HEK293 (cell line): ENCODE measurements around the gene ENO2.

ENCODE experiments used
- GFI1B ChIP-seq: fragments of 450-650 bp; formaldehyde crosslinking; IDR thresholded peaks from 2 replicates; pipeline ENCODE4 v1.5.1; 2016; ENCODE audit warnings: missing biosample characterization, missing genetic modification characterization
- GLIS2 ChIP-seq: fragments of 450-650 bp; formaldehyde crosslinking; IDR thresholded peaks from 2 replicates; pipeline ENCODE4 v1.5.1; 2016; ENCODE audit warnings: missing biosample characterization, missing genetic modification characterization
- KLF7 ChIP-seq: fragments of 450-650 bp; formaldehyde crosslinking; IDR thresholded peaks from 2 replicates; pipeline ENCODE4 v1.5.1; 2016; ENCODE audit warnings: missing biosample characterization, missing genetic modification characterization, borderline replicate concordance
- MYNN ChIP-seq: fragments of 450-650 bp; formaldehyde crosslinking; IDR thresholded peaks from 2 replicates; pipeline ENCODE4 v1.5.1; 2016; ENCODE audit warnings: missing biosample characterization, missing genetic modification characterization, borderline replicate concordance
- OVOL3 ChIP-seq: fragments of 450-650 bp; formaldehyde crosslinking; IDR thresholded peaks from 2 replicates; pipeline ENCODE4 v1.5.1; 2016; ENCODE audit warnings: missing biosample characterization, missing genetic modification characterization
- TCF7L2 ChIP-seq: IDR thresholded peaks from 2 replicates; pipeline ENCODE4 v1.6.1; 2011; ENCODE audit warnings: low read depth, mild to moderate bottlenecking, inconsistent platforms, low read length, moderate library complexity, borderline replicate concordance
- ZBTB1 ChIP-seq: fragments of 450-650 bp; formaldehyde crosslinking; IDR thresholded peaks from 2 replicates; pipeline ENCODE4 v1.5.1; 2016; ENCODE audit warnings: missing biosample characterization, missing genetic modification characterization
- ZFP41 ChIP-seq: fragments of 450-650 bp; formaldehyde crosslinking; IDR thresholded peaks from 2 replicates; pipeline ENCODE4 v1.5.1; 2016; ENCODE audit warnings: missing biosample characterization, missing genetic modification characterization, borderline replicate concordance
- ZNF146 ChIP-seq: fragments of 450-650 bp; formaldehyde crosslinking; IDR thresholded peaks from 2 replicates; pipeline ENCODE4 v1.5.1; 2016; ENCODE audit warnings: missing biosample characterization, missing genetic modification characterization
- ZNF19 ChIP-seq: fragments of 450-650 bp; formaldehyde crosslinking; IDR thresholded peaks from 2 replicates; pipeline ENCODE4; 2016; ENCODE audit warnings: missing biosample characterization, missing genetic modification characterization, low read depth
- ZNF223 ChIP-seq: fragments of 450-650 bp; formaldehyde crosslinking; IDR thresholded peaks from 2 replicates; pipeline ENCODE4 v1.5.1; 2016; ENCODE audit warnings: missing biosample characterization, missing genetic modification characterization
- ZNF37A ChIP-seq: fragments of 450-650 bp; IDR thresholded peaks from 2 replicates; pipeline ENCODE4 v1.5.1; 2018; ENCODE audit warnings: missing biosample characterization, missing genetic modification characterization
- ZNF473 ChIP-seq: fragments of 450-650 bp; formaldehyde crosslinking; IDR thresholded peaks from 2 replicates; pipeline ENCODE4 v1.5.1; 2017; ENCODE audit warnings: missing biosample characterization, missing genetic modification characterization
- ZNF530 ChIP-seq: fragments of 450-650 bp; formaldehyde crosslinking; IDR thresholded peaks from 2 replicates; pipeline ENCODE4 v1.5.1; 2016; ENCODE audit warnings: low read depth, missing biosample characterization, missing genetic modification characterization
- ZNF549 ChIP-seq: fragments of 450-650 bp; IDR thresholded peaks from 2 replicates; pipeline ENCODE4 v1.5.1; 2018; ENCODE audit warnings: missing biosample characterization, missing genetic modification characterization, mild to moderate bottlenecking, inconsistent platforms, moderate library complexity
- ZNF585B ChIP-seq: fragments of 450-650 bp; formaldehyde crosslinking; IDR thresholded peaks from 2 replicates; pipeline ENCODE4 v1.5.1; 2016; ENCODE audit warnings: missing biosample characterization, missing genetic modification characterization
- ZNF701 ChIP-seq: fragments of 450-650 bp; formaldehyde crosslinking; IDR thresholded peaks from 2 replicates; pipeline ENCODE4 v1.5.1; 2016; ENCODE audit warnings: missing biosample characterization, missing genetic modification characterization
- ZSCAN5A ChIP-seq: fragments of 450-650 bp; formaldehyde crosslinking; IDR thresholded peaks from 2 replicates; pipeline ENCODE4 v1.5.1; 2016; ENCODE audit warnings: missing biosample characterization, missing genetic modification characterization
- TF ChIP-seq, protein P1 (sequence below): fragments of 450-650 bp; formaldehyde crosslinking; IDR thresholded peaks from 2 replicates; pipeline ENCODE4 v1.5.1; 2016; ENCODE audit warnings: missing biosample characterization, missing genetic modification characterization, borderline replicate concordance
- TF ChIP-seq, protein P2 (sequence below): fragments of 450-650 bp; formaldehyde crosslinking; IDR thresholded peaks from 2 replicates; pipeline ENCODE4 v1.5.1; 2016; ENCODE audit warnings: missing biosample characterization, missing genetic modification characterization
- TF ChIP-seq, protein P3 (sequence below): fragments of 450-650 bp; formaldehyde crosslinking; IDR thresholded peaks from 2 replicates; pipeline ENCODE4; 2016; ENCODE audit warnings: missing biosample characterization, missing genetic modification characterization
- TF ChIP-seq, protein P4 (sequence below): fragments of 450-650 bp; formaldehyde crosslinking; IDR thresholded peaks from 2 replicates; pipeline ENCODE4 v1.5.1; 2016; ENCODE audit warnings: missing biosample characterization, missing genetic modification characterization
- TF ChIP-seq, protein P5 (sequence below): fragments of 450-650 bp; formaldehyde crosslinking; IDR thresholded peaks from 2 replicates; pipeline ENCODE4 v1.5.1; 2016; ENCODE audit warnings: missing biosample characterization, missing genetic modification characterization
- TF ChIP-seq, protein P6 (sequence below): fragments of 450-650 bp; formaldehyde crosslinking; IDR thresholded peaks from 2 replicates; pipeline ENCODE4 v1.5.1; 2016; ENCODE audit warnings: missing biosample characterization, missing genetic modification characterization
- TF ChIP-seq, protein P7 (sequence below): fragments of 450-650 bp; formaldehyde crosslinking; IDR thresholded peaks from 2 replicates; pipeline ENCODE4 v1.5.1; 2016; ENCODE audit warnings: missing biosample characterization, missing genetic modification characterization

The ENO2 gene

DNA sequence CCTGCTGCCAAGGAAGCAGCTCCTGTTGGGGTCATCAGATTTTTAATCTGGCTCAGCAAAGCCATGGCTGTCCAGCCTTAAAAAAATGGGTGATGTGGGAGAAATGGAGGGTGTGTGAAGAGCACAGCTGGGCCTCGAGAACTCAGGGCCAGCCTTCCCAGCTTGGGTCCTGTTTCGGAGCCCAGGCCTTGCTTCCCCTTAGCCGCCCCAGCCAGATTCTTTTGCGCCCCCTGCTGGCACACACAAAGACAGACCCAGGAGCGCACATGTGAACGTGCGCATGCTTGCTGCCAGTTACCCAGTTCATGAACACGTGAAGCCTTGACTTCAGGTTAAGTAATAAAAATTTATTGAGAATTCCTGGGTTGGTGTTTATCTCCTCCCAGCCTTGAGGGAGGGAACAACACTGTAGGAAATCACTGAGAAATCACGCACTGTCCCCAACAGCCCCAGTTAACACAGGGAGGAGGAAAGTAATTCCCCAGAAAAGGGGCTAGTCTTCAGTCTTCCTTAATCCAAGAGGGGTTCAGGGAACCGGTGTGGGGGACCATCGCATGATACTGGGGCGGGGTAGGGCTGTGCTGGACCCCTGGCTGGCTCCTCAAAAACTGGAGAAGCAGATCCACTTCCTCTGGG is 50.8 kb downstream of the ENO2 start (continued):
- TF ChIP-seq, protein P1, sequence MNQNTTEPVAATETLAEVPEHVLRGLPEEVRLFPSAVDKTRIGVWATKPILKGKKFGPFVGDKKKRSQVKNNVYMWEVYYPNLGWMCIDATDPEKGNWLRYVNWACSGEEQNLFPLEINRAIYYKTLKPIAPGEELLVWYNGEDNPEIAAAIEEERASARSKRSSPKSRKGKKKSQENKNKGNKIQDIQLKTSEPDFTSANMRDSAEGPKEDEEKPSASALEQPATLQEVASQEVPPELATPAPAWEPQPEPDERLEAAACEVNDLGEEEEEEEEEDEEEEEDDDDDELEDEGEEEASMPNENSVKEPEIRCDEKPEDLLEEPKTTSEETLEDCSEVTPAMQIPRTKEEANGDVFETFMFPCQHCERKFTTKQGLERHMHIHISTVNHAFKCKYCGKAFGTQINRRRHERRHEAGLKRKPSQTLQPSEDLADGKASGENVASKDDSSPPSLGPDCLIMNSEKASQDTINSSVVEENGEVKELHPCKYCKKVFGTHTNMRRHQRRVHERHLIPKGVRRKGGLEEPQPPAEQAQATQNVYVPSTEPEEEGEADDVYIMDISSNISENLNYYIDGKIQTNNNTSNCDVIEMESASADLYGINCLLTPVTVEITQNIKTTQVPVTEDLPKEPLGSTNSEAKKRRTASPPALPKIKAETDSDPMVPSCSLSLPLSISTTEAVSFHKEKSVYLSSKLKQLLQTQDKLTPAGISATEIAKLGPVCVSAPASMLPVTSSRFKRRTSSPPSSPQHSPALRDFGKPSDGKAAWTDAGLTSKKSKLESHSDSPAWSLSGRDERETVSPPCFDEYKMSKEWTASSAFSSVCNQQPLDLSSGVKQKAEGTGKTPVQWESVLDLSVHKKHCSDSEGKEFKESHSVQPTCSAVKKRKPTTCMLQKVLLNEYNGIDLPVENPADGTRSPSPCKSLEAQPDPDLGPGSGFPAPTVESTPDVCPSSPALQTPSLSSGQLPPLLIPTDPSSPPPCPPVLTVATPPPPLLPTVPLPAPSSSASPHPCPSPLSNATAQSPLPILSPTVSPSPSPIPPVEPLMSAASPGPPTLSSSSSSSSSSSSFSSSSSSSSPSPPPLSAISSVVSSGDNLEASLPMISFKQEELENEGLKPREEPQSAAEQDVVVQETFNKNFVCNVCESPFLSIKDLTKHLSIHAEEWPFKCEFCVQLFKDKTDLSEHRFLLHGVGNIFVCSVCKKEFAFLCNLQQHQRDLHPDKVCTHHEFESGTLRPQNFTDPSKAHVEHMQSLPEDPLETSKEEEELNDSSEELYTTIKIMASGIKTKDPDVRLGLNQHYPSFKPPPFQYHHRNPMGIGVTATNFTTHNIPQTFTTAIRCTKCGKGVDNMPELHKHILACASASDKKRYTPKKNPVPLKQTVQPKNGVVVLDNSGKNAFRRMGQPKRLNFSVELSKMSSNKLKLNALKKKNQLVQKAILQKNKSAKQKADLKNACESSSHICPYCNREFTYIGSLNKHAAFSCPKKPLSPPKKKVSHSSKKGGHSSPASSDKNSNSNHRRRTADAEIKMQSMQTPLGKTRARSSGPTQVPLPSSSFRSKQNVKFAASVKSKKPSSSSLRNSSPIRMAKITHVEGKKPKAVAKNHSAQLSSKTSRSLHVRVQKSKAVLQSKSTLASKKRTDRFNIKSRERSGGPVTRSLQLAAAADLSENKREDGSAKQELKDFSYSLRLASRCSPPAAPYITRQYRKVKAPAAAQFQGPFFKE (tag by site-specific recombination) = no peak
- TF ChIP-seq, protein P2, sequence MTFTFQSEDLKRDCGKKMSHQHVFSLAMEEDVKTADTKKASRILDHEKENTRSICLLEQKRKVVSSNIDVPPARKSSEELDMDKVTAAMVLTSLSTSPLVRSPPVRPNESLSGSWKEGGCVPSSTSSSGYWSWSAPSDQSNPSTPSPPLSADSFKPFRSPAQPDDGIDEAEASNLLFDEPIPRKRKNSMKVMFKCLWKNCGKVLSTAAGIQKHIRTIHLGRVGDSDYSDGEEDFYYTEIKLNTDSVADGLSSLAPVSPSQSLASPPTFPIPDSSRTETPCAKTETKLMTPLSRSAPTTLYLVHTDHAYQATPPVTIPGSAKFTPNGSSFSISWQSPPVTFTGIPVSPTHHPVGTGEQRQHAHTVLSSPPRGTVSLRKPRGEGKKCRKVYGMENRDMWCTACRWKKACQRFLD (tag by site-specific recombination) = no peak
- TF ChIP-seq, protein P3, sequence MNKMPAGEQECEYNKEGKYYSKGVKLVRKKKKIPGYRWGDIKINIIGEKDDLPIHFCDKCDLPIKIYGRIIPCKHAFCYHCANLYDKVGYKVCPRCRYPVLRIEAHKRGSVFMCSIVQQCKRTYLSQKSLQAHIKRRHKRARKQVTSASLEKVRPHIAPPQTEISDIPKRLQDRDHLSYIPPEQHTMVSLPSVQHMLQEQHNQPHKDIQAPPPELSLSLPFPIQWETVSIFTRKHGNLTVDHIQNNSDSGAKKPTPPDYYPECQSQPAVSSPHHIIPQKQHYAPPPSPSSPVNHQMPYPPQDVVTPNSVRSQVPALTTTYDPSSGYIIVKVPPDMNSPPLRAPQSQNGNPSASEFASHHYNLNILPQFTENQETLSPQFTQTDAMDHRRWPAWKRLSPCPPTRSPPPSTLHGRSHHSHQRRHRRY (tag by site-specific recombination) = no peak
- TF ChIP-seq ZNF473 = no peak
- TF ChIP-seq, protein P4, sequence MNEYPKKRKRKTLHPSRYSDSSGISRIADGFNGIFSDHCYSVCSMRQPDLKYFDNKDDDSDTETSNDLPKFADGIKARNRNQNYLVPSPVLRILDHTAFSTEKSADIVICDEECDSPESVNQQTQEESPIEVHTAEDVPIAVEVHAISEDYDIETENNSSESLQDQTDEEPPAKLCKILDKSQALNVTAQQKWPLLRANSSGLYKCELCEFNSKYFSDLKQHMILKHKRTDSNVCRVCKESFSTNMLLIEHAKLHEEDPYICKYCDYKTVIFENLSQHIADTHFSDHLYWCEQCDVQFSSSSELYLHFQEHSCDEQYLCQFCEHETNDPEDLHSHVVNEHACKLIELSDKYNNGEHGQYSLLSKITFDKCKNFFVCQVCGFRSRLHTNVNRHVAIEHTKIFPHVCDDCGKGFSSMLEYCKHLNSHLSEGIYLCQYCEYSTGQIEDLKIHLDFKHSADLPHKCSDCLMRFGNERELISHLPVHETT (tag by site-specific recombination) = no peak
- TF ChIP-seq ZNF223 (tag by site-specific recombination) = no peak
- TF ChIP-seq KLF7 (tag by site-specific recombination) = no peak; the same call in 1 of the 2 replicates
- no peak for TF ChIP-seq MYNN (tag by site-specific recombination)
- TF ChIP-seq, protein P5, sequence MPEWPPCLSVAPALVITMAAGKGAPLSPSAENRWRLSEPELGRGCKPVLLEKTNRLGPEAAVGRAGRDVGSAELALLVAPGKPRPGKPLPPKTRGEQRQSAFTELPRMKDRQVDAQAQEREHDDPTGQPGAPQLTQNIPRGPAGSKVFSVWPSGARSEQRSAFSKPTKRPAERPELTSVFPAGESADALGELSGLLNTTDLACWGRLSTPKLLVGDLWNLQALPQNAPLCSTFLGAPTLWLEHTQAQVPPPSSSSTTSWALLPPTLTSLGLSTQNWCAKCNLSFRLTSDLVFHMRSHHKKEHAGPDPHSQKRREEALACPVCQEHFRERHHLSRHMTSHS = no peak
- TF ChIP-seq OVOL3 (tag by site-specific recombination) = no peak
- no peak for TF ChIP-seq ZBTB1 (tag by site-specific recombination)
- TF ChIP-seq, protein P6, sequence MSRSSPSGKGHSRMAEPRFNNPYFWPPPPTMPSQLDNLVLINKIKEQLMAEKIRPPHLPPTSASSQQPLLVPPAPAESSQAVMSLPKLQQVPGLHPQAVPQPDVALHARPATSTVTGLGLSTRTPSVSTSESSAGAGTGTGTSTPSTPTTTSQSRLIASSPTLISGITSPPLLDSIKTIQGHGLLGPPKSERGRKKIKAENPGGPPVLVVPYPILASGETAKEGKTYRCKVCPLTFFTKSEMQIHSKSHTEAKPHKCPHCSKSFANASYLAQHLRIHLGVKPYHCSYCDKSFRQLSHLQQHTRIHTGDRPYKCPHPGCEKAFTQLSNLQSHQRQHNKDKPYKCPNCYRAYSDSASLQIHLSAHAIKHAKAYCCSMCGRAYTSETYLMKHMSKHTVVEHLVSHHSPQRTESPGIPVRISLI (tag by site-specific recombination) = no peak
- no peak for TF ChIP-seq ZNF530 (tag by site-specific recombination)
- no peak for TF ChIP-seq ZNF19 (tag by site-specific recombination)
- TF ChIP-seq ZSCAN5A (tag by site-specific recombination) = no peak
- TF ChIP-seq, protein P7, sequence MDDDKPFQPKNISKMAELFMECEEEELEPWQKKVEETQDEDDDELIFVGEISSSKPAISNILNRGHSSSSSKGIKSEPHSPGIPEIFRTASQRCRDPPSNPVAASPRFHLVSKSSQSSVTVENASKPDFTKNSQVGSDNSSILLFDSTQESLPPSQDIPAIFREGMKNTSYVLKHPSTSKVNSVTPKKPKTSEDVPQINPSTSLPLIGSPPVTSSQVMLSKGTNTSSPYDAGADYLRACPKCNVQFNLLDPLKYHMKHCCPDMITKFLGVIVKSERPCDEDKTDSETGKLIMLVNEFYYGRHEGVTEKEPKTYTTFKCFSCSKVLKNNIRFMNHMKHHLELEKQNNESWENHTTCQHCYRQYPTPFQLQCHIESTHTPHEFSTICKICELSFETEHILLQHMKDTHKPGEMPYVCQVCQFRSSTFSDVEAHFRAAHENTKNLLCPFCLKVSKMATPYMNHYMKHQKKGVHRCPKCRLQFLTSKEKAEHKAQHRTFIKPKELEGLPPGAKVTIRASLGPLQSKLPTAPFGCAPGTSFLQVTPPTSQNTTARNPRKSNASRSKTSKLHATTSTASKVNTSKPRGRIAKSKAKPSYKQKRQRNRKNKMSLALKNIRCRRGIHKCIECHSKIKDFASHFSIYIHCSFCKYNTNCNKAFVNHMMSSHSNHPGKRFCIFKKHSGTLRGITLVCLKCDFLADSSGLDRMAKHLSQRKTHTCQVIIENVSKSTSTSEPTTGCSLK = no peak
- no peak for TF ChIP-seq ZNF585B (tag by site-specific recombination)
- TF ChIP-seq ZNF146 (tag by site-specific recombination) = no peak
- no peak for TF ChIP-seq GLIS2
- no peak for TF ChIP-seq ZNF701 (tag by site-specific recombination)
- TF ChIP-seq TCF7L2 = no peak
- peak; percentile 50; the same call in 1 of the 2 replicates for TF ChIP-seq GFI1B (tag by site-specific recombination)
- TF ChIP-seq ZNF37A (tag by site-specific recombination) = no peak
- TF ChIP-seq ZNF549 (tag by site-specific recombination) = no peak
- TF ChIP-seq ZFP41 (tag by site-specific recombination) = no peak
